Astrocyte (in vitro differentiated cells and primary cell): ENCODE data around the gene DCAF7. TPM values are rescaled to one million over a fixed set of nuclear protein-coding genes. Genes with fewer than 3 reads are reported as not detected.

Experiments
- DNase-seq: peaks from one replicate; pipeline ENCODE4 v3.0.0-alpha.2; 2010; ENCODE audit warnings: low read depth
- FAIRE-seq: peaks from 2 replicates; lab custom pipeline; 2011; peaks lifted over from hg19 to GRCh38; lab: Jason Lieb, UNC
- H2AFZ ChIP-seq: 2 replicates; pipeline ENCODE4 v1.6.0; 2012; ENCODE audit warnings: low read depth, low read length, inconsistent platforms
- H3K27ac ChIP-seq: 2 replicates; pipeline ENCODE4 v1.5.1; 2011; ENCODE audit warnings: low read depth, low read length, inconsistent platforms
- H3K27me3 ChIP-seq: 2 replicates; pipeline ENCODE4 v1.6.0; 2011; ENCODE audit warnings: low read length, inconsistent platforms; ENCODE audit not compliant: insufficient read depth
- H3K36me3 ChIP-seq: 2 replicates; pipeline ENCODE4 v1.5.1; 2011; ENCODE audit warnings: low read length, inconsistent platforms; ENCODE audit not compliant: insufficient read depth
- H3K4me1 ChIP-seq: 2 replicates; pipeline ENCODE4 v1.5.1; 2011; ENCODE audit warnings: low read length, inconsistent platforms; ENCODE audit not compliant: insufficient read depth
- H3K4me2 ChIP-seq: 2 replicates; pipeline ENCODE4 v1.6.0; 2012; ENCODE audit warnings: low read length, inconsistent platforms
- H3K4me3 ChIP-seq: 2 replicates; pipeline ENCODE4 v1.5.1; 2011; ENCODE audit warnings: low read depth, mild to moderate bottlenecking, low read length, inconsistent platforms; ENCODE audit not compliant: insufficient read depth
- H3K79me2 ChIP-seq: 2 replicates; pipeline ENCODE4 v1.6.0; 2012; ENCODE audit warnings: mild to moderate bottlenecking, low read length, inconsistent platforms; ENCODE audit not compliant: insufficient read depth
- H3K9ac ChIP-seq: 2 replicates; pipeline ENCODE4 v1.6.0; 2012; ENCODE audit warnings: mild to moderate bottlenecking, low read length, inconsistent platforms
- H3K9me3 ChIP-seq: 2 replicates; pipeline ENCODE4 v1.5.1; 2012; ENCODE audit warnings: low read depth, mild to moderate bottlenecking, low read length, inconsistent platforms; ENCODE audit not compliant: insufficient read depth
- H4K20me1 ChIP-seq: 2 replicates; pipeline ENCODE4 v1.6.0; 2012; ENCODE audit warnings: low read length, inconsistent platforms; ENCODE audit not compliant: insufficient read depth
- H3K27ac Mint-ChIP-seq: one replicate; pipeline ENCODE4 v1.8.0; 2021; ENCODE audit warnings: mild to moderate bottlenecking, mixed read lengths; ENCODE audit not compliant: unreplicated experiment
- H3K27me3 Mint-ChIP-seq: one replicate; pipeline ENCODE4 v1.8.0; 2021; ENCODE audit warnings: low read depth, mixed read lengths; ENCODE audit not compliant: unreplicated experiment
- H3K36me3 Mint-ChIP-seq: one replicate; pipeline ENCODE4 v1.8.0; 2021; ENCODE audit warnings: low read depth, mixed read lengths; ENCODE audit not compliant: unreplicated experiment
- H3K4me1 Mint-ChIP-seq: one replicate; pipeline ENCODE4 v1.8.0; 2021; ENCODE audit warnings: low read depth, mixed read lengths; ENCODE audit not compliant: unreplicated experiment
- H3K4me3 Mint-ChIP-seq: one replicate; pipeline ENCODE4 v1.8.0; 2021; ENCODE audit warnings: mild to moderate bottlenecking, moderate library complexity, mixed read lengths; ENCODE audit not compliant: unreplicated experiment
- H3K9me3 Mint-ChIP-seq: one replicate; pipeline ENCODE4 v1.8.0; 2021; ENCODE audit warnings: mild to moderate bottlenecking, mixed read lengths; ENCODE audit not compliant: unreplicated experiment
- EZH2 ChIP-seq: IDR thresholded peaks from 2 replicates; pipeline ENCODE4 v1.6.1; 2012; ENCODE audit warnings: mild to moderate bottlenecking, low read length, inconsistent platforms; ENCODE audit not compliant: insufficient read depth
- total RNA-seq: library from RNA; stranded (reverse); gene quantifications from 2 replicates; pipeline ENCODE4 v1.2.1, GENCODE V29; 2021
- TF ChIP-seq, protein P1 (sequence below): IDR thresholded peaks from 2 replicates; pipeline ENCODE4 v1.5.1; 2011; ENCODE audit warnings: low read depth, mild to moderate bottlenecking, inconsistent platforms, low read length, moderate library complexity; ENCODE audit not compliant: insufficient read depth

The DCAF7 gene
- total RNA-seq, 1 donor from 2014 or later: 84.2 TPM

DNA sequence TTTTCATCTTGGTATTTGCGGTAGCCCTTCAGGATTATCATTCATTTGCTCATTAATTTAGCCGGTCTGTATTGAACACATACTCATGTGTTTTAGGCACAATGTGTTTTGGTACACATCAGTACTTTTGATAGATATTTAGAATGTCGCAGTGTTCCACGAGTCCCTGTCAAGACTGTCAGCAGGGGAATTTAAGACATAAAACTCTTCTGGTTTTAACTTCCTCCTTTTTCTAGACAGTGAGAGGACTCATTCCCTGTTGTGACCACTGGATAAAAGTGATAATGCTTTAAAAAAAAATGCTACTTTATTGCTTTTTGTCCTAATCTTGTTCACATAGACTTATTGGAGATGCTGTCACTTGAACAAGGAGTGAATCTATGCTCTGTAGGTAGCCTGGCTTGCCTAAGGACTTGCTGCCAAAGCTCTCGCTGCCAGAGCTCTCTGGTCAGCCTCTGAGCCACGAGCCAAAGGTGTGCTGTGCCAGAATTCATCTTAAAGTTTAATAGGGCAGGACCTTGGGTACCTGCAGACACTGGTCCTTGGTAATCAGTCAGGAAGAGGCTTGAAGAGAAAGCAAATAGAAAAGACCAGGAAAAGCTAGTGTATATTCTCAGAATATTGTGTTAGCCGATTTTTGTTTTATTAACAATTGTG lies 5.4 kb downstream of the DCAF7 start:
- Mint-ChIP-seq H3K27me3 (no peaks in the 10 kb centered on the region), H3K36me3 (no peaks in the 10 kb centered on the region), H3K27ac (no peak overlapping the region), H3K4me1 (peaks cover 17% of the 10 kb centered on the region), H3K9me3 (no peaks in the 10 kb centered on the region), H3K4me3 (no peak overlapping the region)
- Histone ChIP-seq H3K27ac (no peak overlapping the region), H2AFZ (no peak overlapping the region), H3K79me2 (peaks cover 95% of the 10 kb centered on the region), H3K9ac (no peak overlapping the region), H3K4me1 (peaks cover 8% of the 10 kb centered on the region), H4K20me1 (peaks cover 90% of the 10 kb centered on the region), H3K9me3 (no peaks in the 10 kb centered on the region), H3K4me3 (no peak overlapping the region), H3K27me3 (no peaks in the 10 kb centered on the region), H3K36me3 (peaks cover 4% of the 10 kb centered on the region), H3K4me2 (no peak overlapping the region)
- TF ChIP-seq, protein P1, sequence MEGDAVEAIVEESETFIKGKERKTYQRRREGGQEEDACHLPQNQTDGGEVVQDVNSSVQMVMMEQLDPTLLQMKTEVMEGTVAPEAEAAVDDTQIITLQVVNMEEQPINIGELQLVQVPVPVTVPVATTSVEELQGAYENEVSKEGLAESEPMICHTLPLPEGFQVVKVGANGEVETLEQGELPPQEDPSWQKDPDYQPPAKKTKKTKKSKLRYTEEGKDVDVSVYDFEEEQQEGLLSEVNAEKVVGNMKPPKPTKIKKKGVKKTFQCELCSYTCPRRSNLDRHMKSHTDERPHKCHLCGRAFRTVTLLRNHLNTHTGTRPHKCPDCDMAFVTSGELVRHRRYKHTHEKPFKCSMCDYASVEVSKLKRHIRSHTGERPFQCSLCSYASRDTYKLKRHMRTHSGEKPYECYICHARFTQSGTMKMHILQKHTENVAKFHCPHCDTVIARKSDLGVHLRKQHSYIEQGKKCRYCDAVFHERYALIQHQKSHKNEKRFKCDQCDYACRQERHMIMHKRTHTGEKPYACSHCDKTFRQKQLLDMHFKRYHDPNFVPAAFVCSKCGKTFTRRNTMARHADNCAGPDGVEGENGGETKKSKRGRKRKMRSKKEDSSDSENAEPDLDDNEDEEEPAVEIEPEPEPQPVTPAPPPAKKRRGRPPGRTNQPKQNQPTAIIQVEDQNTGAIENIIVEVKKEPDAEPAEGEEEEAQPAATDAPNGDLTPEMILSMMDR: no peak
- TF ChIP-seq EZH2: no peak
- FAIRE-seq (no peak), DNase-seq (no peak)

- Histone ChIP-seq H2AFZ (no peak overlapping the region), H4K20me1 (peaks cover 94% of the 10 kb centered on the region), H3K9me3 (no peaks in the 10 kb centered on the region), H3K4me3 (no peak overlapping the region), H3K4me2 (no peak overlapping the region), H3K9ac (no peak overlapping the region), H3K4me1 (peaks cover 3% of the 10 kb centered on the region), H3K27me3 (no peaks in the 10 kb centered on the region), H3K27ac (no peak overlapping the region), H3K36me3 (peaks cover 4% of the 10 kb centered on the region), H3K79me2 (peaks cover 95% of the 10 kb centered on the region)
- TF ChIP-seq, protein P1: no peak
- TF ChIP-seq EZH2: no peak
- no peak overlapping the region for H3K27ac Mint-ChIP-seq
- H3K27me3 Mint-ChIP-seq: no peaks in the 10 kb centered on the region
- DNase-seq (no peak), FAIRE-seq (no peak)
- H3K4me1 Mint-ChIP-seq: peaks cover 10% of the 10 kb centered on the region
- no peaks in the 10 kb centered on the region for H3K9me3 Mint-ChIP-seq
- H3K36me3 Mint-ChIP-seq: no peaks in the 10 kb centered on the region
- no peak overlapping the region for H3K4me3 Mint-ChIP-seq
Observed at GRCh38 chr17:63557416-63557815, 7.1 kb downstream of the DCAF7 start.

- peaks cover 4% of the 10 kb centered on the region for H3K36me3 ChIP-seq
- Mint-ChIP-seq H3K4me3 (no peak overlapping the region), H3K27ac (no peak overlapping the region), H3K9me3 (no peaks in the 10 kb centered on the region), H3K27me3 (no peaks in the 10 kb centered on the region), H3K36me3 (no peaks in the 10 kb centered on the region), H3K4me1 (peaks cover 2% of the 10 kb centered on the region)
- no peak overlapping the region for H2AFZ ChIP-seq
- no peak overlapping the region for H3K4me3 ChIP-seq
- no peaks in the 10 kb centered on the region for H3K4me1 ChIP-seq
- TF ChIP-seq EZH2: no peak
- TF ChIP-seq, protein P1: no peak
- no peak for DNase-seq
- no peak overlapping the region for H3K9ac ChIP-seq
- no peaks in the 10 kb centered on the region for H3K9me3 ChIP-seq
- no peak overlapping the region for H3K27ac ChIP-seq
- FAIRE-seq: no peak
- H3K27me3 ChIP-seq: no peaks in the 10 kb centered on the region
- no peak overlapping the region for H3K4me2 ChIP-seq
- H3K79me2 ChIP-seq: peaks cover 93% of the 10 kb centered on the region
- H4K20me1 ChIP-seq: peaks cover 92% of the 10 kb centered on the region
Observed at GRCh38 chr17:63558441-63558840, 8.2 kb downstream of the DCAF7 start.
